NCI-H2081 treated with DMSO at 0.1 percent for 48 hours (cell line): ENCODE results near the gene CD200.
"Not testable (repeated sequence)": the region's sequence is repeated elsewhere in the genome, so short reads cannot be mapped to it uniquely, and the experiment has no call there.

Experiments used
- DNase-seq: peaks from one replicate; lab custom pipeline; 2025; lab: John Stamatoyannopoulos, UW

CD200 gene

DNA sequence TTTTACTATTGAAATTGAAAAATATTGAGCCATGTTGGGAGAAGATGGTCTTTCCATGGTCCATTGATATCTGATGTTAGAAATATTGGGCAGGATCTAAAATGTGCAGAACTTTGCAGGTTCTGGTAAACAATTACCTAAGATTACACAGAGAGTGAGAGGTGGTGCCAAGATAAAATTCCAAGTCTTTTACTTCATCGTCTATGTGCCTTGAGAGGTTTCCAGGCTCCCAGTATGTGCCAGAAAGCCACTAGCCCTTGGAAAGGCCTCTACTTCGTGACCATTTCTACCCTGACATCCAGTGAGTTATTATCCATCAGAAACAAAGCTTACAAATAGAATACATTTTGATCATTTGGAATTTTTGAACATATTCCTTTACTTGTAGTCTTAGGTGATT is 27.6 kb downstream of the CD200 start:
- no peak for DNase-seq

DNA sequence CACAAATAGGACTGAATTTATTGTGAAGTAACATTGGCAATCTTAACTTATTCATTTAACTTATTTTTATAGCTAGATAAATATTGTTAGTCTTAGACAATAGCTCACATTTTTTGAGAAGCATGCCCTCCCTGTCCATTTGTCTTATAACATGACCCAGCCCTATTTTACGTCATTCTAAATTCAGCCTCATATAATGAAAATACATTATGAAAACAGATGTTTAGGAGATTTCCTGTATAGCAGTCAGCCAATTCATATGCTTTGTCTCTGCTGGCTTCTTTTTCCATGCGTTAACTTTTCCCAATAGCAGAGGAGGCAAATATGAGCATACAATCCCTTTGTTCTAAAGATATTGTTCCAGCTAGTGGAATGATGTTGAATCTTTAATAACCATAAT is 29.3 kb downstream of the CD200 start:
- DNase-seq, result no peak

DNA sequence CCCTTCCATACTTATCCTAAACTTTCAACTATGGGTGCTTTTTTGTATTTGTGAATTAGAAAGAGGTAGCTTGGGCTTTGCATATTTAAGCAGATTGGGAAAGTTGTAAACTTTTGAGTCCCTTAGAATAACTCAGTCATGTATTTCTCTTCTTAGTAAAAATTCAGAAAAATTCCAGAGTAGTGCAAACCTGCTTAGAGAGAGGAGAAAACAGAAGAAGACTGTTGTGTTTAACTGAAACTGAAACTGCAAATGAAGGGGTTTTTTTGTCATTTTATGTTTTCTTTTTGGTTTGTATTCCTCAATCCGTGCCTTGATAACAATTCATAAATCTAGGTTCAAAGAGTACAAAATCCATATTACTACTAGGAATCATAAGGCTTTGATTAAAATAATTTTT is 31.3 kb downstream of the CD200 start:
- no peak for DNase-seq

DNA sequence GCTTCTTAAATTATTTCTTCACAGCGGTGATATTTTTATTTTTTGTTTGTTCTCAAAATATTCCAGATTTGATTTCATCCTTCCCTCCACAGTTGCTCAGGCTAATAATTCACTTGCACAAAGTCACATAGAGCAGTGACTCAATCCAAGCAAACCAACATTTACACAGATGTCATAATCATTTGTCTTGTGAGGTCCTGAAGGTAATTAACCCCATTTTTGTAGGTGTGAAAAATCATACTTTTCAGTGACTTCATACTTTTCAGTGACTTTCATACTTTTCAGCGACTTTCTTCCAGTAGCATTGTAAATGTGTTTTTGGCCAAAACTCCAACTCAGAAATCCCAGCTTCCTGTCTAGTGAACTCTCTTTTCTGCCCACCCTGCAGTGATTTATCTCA is 32.1 kb downstream of the CD200 start:
- DNase-seq, result no peak

DNA sequence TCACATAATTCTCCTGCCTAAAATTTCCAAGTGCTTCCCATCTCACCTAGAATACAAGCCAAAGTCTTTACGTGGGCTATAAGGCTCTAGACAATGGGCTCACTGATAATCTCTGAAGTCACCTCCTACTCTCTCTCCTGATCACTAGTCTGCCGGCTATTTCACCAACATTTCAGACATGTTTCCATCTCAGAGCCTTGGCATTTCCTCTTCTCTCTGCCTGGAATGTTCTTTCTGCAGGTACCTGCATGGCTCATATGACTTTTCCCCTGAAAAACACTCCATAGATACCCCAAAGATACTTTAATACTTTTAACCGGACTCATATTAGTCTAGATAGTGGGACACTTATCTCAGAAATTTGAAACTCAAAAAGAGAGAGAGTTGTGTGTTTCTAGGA is 32.7 kb downstream of the CD200 start:
- DNase-seq, result no peak

DNA sequence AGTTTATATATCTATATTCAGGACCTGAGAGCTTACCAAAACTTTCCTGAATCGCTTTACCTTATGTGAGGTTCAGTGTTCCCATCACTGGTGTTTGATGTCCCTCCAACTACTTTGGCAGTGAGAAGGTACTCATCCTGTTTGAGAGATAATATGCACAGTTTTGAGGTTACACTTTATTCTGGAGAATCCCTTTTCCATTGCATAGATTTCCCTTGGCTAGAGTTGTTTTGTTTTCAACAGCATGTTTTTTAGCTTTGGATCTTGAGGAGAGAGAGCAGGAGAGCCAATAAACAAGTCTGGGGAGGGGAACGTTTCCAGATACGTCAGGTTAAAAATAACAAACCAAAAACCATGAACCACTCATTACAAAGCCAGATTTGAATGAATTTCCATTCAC is 33.6 kb downstream of the CD200 start:
- DNase-seq, result no peak

DNA sequence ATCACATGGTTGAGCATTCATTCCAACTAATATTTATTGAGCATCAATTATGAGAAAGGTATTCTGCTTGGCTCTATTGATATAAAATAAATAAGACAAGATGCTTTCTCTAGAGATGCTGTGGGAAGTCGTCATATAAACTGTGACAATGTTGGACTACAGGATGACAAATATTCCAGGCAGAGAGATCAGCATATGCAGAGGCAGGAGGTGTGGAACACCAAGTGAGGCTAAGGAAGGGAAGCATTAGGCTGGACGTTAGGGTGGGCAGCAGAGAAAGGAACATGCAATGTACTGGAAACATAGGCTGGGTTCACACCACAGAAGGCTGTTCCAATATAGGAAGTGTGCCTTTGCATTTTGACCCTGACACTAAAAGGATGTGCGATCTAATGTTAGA is 38.6 kb downstream of the CD200 start:
- DNase-seq, result no peak

DNA sequence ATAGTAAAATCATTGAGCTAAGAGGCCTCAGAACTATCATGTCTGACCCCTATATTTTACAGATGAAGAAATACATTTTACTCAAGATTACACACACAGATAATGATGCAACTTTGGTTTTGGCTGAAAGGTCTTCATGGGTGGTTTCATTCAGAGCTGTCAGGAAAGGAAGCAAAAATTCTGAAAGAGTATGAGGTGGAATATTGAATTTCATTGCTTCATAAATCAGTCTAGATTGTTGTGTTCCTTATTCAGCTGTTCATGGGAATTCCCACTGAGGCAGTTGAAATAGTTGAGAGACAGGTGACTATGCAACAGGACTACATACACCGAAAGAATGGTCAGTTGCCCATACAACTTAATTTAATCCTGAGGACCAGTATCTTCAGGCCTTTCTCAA is 39.4 kb downstream of the CD200 start:
- no peak for DNase-seq

DNA sequence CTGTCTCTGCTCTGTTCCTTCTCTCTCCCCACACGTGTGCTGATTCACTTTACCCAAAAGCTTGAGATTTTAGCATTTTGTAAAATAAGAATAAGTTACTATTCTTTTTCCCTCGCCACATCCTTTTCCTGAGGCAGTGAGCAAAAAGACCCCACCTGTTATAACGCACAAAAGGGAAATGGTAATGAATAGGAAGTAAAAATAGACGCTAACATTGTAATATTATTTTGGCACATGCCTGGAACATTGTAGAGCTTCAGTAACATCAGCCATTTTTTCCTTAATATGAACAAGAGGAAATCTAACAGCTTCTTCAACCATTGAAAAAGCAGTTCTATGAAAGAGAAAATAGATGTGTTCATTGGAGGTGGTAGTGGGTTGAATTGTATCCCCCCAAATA is 40.5 kb downstream of the CD200 start:
- no peak for DNase-seq

DNA sequence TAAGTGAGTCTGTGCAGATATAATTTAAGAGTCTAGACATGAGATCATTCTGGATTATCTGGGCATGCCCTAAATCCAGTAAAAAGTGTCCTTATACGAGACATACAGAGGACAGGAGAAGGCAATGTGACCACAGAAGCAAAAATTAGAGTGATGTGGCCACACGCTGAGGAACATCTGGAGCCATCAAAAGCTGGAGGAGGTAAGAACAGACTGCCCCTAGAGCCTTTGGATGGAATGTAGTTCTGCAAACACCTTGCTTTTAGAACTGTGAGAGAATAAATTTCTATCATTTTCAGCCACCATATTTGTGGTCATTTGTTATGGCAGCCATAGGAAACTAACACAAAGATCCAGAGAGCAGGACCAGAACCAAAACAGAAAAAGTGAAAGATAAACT is 41.0 kb downstream of the CD200 start:
- DNase-seq, result no peak

DNA sequence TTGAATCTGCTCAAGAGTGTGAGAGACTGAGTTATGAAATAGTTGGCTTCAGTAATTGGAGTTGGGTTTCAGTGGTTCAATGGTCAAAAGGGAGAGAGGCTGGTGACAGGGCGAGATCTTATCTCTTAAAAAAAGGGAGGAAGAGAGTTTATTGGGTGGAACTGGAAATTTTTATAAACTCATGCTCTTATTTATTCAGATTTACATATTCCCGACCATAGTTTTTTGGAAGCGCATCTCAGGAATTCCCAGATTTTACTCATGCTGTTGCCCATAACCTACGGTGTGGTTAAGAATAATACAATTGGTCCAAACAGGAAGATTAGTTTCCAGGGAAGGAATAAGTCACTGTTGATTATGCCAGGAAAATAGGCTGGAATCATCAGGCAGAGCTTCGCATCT is 41.4 kb downstream of the CD200 start:
- no peak for DNase-seq

DNA sequence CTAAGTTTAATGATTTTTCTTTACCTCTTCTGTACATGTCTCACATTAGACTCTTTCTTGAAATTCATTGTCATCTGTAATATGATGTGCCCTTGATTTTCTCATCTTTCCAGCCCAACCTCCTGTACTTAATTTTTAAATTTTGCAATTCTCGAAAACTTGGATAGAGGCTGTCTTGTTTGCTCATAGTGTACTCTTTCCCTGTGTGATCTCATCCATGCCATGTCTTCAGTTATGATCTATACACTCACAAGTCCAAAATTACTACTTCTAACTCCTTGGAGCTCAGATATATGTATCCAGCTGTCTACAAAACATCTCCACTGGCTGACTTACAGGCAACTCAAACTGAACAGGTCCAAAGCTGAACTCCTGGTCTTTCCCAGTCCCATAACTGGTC is 42.2 kb downstream of the CD200 start:
- DNase-seq, result no peak

DNA sequence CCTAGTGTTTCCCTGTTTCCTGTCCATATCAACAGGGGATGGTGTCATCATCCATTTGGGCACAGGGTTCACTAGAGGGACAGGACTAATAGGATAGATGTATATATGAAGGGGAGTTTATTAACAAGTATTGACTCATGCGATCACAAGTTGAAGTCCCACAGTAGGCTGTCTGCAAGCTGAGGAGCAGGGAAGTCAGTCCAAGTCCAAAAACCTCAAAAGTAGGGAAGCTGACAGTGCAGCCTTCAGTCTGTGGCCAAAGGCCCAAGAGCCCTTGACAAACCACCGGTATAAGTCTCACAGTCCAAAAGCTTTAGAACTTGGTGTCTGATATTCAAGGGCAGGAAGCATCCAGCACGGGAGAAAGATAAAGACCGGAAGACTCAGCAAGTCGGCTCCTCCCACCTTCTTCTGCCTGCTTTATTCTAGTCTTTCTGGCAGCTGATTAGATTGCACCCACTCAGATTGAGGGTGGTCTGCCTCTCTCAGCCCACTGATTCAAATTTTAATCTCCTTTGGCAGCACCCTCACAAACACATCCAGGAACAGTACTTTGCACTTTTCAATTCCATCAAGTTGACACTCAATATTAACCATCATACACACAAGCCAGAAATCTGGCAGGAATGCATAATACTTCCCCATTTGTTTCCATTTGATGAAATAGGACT is 43.4 kb downstream of the CD200 start:
- no peak for DNase-seq

DNA sequence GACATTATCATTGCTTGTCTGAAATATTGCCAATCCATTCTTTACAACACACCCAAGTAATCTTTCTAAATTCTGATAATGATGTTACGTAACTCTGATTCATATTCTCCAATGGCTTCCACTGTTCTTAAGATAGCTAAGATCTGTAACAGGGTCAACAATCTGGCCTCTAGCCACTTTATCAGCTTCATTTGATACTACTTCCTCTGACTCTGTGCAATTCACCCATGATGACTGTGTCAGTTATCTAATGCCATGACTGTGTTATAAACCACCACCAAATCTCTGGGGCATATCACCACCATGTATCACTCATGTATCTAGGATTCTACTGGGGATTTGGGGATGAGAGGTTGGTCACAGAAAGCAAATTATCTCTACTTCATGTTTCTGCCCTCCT is 44.0 kb downstream of the CD200 start:
- no peak for DNase-seq

DNA sequence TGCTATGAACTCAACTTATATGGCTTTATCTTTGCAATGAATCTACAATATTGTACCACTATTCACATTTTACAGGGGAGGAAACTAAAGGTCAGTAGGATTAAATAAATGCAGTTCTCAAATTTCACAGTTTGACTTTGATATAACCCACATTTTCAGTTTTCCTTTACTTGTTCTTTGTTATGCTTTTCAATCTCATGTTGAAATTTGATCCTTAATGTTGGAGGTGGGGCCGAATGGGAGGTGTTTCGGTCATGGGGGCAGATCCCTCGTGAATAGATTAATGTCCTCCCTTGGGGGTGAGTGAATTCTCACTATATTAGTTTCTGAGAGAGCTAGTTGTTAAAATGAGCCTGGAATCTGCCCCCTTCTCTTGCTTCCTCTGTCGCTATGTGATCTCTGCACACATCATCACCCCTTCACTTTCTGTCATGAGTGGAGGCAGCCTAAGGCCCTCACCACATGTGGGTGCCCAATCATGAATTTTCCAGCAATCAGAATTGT is 44.7 kb downstream of the CD200 start:
- no peak for DNase-seq

DNA sequence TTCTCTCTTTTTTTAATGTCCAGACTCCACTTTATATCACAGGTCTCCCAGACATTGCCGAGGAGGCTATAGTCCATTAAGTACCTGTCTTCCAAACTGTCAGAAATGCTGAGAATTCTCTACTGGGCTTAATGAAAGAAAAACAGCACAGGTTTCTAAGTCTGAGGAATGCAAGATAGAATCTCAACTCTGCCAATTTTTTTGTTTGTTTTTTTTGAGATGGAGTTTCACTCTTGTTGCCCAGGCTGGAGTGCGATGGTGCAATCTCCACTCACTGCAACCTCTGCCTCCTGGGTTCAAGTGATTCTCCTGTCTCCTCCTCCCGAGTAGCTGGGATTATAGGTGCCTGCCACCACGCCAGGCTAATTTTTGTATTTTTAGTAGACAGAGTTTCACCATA is 45.4 kb downstream of the CD200 start:
- not testable (repeated sequence) for DNase-seq

DNA sequence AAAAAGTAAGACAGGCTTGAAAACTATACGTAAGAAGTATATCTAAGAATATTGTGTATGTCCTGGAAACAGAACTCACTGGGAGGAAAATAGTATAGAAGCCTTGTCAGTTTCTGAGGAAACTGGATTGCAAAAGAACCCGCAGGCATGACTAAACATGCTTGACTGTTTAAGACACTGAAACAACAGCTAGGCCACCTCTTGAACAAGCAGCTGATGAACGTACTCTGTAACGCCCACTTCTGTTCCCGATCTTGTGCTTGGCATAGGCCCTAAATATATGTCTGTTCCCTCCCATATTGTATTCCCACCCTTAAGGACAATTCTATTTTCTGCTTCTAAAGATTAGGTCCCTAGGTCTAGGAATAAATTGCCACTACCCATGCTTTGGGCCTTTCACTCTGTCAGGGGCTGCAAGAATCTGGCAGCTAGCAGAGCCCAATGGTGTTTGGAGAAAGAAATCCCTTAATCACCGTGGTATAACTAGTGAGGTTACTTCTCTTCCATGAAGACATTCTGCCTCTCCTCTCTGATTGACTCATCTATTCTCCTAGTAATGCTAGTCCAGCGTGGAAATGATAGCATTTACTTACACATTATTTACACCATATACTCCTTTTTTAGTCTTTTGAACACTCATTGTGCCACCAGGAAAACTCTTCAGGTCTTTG is 46.2 kb downstream of the CD200 start:
- DNase-seq, result no peak

DNA sequence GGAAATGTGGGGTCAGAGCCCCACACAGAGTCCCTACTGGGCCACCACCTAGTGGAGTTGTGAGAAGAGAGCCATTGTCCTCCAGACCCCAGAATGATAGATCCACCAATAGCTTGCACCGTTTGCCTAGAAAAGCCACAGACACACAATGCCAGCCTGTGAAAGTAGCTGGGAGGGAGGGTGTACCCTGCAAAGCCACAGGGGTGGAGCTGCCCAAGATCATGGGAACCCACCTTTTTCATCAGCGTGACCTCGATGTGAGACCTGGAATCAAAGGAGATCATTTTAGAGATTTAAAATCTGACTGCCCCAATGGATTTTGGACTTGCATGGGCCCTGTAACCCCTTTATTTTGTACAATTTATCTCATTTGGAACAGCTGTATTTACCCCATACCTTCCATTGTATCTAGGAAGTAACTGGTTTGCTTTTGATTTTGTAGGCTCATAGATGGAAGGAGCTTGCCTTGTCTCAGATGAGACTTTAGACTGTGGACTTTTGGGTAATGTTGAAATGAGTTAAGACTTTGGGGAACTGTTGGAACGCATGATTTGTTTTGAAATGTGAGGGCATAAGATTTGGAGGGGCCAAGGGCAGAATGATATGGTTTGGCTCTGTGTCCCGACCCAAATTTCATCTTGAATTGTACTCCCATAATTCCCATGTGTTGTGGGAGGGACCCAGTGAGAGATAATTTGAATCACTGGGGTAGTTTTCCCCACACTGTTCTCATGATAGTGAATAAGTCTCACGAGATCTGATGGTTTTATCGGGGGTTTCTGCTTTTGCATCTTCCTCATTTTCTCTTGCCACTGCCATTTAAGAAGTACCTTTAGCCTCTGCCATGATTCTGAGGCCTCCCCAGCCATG is 49.0 kb downstream of the CD200 start:
- no peak for DNase-seq

DNA sequence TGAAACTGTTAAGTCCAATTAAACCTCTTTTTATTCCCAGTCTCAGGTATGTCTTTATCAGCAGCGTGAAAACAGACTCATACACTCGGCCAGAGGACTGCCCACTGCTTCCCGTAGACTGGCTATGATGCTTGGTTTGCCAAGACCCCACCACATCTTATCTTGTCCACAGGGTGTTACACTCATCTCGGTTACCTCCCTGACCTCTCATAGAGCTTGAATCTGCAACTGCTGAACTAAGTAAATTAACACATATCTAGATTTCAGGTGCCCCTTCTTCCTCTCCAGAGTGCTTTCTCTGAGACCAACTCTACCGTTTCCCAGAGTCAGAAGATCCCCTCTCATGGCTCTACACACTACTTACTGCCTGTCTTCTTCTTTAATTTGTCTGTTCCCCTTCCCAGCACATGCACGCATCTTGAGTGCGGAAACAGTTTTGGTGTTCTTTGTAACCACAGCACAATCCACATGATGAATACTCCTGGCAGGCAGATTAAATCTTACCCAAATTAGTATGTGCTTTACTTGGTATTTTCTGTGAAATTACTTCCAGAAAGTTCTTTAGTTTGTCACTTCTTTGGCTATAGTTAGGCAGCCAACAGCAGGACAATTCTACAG is 49.7 kb downstream of the CD200 start:
- no peak for DNase-seq

DNA sequence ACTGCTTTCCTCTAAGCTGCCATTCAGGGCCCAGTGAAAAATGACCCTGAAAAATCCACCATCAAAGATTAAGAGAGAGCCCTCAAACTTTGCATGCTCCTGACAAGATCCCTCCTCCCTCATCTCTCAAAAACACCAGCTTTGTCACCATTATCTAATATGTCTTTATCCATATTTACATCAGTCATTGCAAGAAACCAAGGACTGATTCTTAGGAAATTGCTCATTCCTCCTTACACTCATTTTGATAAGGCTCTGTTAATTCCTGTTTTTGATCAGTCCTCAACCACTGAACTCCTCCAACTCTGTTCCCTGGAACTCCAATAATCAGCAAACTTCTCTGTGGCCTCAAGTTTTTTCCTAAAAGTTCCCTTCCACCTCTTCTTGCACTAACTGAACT is 51.8 kb downstream of the CD200 start:
- no peak for DNase-seq

DNA sequence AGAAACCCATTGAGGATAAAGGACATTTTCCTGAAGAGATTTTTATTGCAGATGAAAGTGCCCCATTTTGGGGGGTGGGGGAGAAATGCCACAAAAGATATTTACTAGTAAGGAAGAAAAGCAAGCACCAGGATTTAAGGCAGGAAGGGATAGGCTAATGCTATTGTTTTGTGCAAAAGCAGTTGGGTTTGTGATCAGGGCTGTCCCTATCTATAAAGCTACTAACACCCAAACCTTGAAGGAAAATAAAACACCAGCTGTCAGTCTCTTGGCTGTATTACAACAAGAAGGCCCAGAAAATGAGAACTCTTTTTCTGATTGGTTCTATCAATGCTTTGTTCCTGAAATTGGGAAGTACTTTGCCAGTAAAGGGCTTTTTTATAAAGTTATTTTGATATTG is 56.0 kb downstream of the CD200 start:
- no peak for DNase-seq

DNA sequence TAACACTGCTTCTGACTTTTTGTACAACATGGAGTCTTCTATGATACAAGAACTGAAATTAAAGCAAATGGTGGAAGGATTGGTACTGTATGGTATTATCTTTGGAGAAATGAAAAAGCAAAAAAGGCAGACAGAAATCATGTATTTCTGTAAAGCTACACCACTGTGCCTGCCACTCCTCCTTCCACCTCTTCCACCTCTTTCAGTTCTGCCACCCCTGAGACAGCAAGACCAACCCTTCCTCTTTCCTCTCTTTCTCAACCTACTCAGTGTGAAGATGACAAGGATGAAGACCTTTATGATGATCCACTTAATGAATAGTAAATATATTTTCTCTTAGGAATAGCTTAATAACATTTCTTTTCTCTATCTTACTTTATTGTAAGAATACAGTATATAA is 57.0 kb downstream of the CD200 start:
- DNase-seq, result no peak
